H54 (cell line): Measurements from ENCODE around the gene RTP5.
"Not testable (repeated sequence)": the region's sequence is repeated elsewhere in the genome, so short reads cannot be mapped to it uniquely, and the experiment has no call there.

Experiments used
- DNase-seq: peaks from one replicate; pipeline ENCODE4 v3.0.0; 2011; ENCODE audit warnings: low spot score, mixed read lengths; ENCODE audit not compliant: insufficient read length
- FAIRE-seq: peaks from 3 replicates; lab custom pipeline; 2011; peaks lifted over from hg19 to GRCh38; lab: Jason Lieb, UNC
- POLR2A ChIP-seq: IDR thresholded peaks from 2 replicates; pipeline ENCODE4 v1.6.1; 2011; ENCODE audit warnings: low read depth, mild to moderate bottlenecking, low read length

Gene RTP5

GRCh38 chr2:241865957-241866789 lies 3.4 kb upstream of the RTP5 start:
- FAIRE-seq (no peak), DNase-seq (no peak)
- no peak for TF ChIP-seq POLR2A

- no peak for TF ChIP-seq POLR2A
- DNase-seq (no peak), FAIRE-seq (no peak)
Observed at GRCh38 chr2:241866790-241867645, 2.5 kb upstream of the RTP5 start.

- FAIRE-seq (no peak), DNase-seq (no peak)
- no peak for TF ChIP-seq POLR2A
Observed at GRCh38 chr2:241867776-241868420, 1.6 kb upstream of the RTP5 start.

- no peak for DNase-seq
Observed at GRCh38 chr2:241868661-241869081, 858 bp upstream of the RTP5 start.

DNA sequence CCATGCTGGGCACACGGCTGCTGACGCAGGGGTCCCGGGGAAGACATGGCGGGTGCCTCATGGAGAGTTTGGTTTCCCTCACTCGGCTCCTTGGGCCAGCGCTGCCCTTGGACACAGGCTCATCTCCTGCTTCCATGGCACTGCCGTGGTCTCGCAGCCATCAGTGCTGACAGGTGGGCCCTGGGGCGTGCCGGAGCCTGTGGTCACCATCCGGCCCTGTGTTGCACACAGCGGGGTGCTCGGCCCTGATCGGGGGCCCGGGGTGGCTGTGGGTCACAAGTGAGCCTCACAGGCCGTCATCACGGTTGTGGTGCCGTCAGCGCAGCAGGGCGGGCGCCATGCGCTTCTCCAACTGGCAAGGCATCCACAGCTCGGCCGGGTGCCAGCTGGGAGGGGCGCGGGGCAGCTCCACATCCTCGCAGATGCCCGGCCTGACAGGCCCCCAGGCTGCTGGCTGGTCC lies 582 bp downstream of the RTP5 start:
- FAIRE-seq (no peak), DNase-seq (no peak)
- TF ChIP-seq POLR2A: no peak

More at GRCh38 chr2:241868661-241869081, 858 bp upstream of the RTP5 start:
- no peak for FAIRE-seq
- no peak for TF ChIP-seq POLR2A

DNA sequence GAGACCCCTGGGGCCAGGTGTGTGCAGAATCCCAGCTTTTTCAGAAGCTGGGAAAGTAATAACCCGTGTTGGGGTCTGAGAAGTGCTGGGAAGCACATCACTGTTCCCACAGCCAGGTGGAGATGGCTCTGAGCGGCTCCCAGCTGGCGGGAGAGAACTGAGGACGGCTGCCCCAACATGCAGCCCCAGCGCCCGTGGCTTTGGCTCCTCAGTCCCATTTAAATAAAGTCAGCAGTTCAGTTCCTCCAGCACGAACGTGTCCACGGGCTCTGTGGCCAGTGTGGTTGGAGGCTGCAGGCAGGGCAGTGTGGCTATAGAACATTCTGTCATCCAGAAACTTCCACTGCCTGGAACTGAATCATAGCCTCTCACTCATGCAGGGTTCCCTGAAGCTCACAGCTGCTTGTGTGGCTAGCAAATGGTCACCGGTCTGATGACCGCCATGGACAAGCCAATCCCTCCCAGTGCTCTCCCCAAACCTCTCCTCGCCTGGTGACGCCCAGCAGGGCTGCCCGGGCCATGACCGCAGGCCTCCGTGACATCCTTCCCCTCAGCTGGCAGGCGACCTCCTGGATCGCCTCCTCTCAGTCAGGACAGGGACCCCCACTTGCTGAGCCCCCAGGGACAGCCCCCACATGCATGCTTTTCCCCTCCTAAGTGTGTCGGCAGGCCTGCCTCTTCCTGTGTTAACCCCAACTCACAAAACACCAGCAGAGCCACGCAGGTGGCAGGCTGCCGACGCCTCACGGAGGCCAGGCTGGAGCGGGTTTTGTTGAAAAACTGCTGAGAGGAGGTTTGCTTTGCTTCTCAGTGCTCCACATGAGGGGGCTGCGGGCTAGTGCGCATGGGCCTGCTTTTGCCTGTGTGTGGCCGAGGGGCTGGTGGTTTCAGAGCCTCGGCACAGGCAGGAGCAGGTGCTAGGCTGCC lies 1.3 kb downstream of the RTP5 start:
- FAIRE-seq (no peak), DNase-seq (no peak)
- no peak for TF ChIP-seq POLR2A

DNA sequence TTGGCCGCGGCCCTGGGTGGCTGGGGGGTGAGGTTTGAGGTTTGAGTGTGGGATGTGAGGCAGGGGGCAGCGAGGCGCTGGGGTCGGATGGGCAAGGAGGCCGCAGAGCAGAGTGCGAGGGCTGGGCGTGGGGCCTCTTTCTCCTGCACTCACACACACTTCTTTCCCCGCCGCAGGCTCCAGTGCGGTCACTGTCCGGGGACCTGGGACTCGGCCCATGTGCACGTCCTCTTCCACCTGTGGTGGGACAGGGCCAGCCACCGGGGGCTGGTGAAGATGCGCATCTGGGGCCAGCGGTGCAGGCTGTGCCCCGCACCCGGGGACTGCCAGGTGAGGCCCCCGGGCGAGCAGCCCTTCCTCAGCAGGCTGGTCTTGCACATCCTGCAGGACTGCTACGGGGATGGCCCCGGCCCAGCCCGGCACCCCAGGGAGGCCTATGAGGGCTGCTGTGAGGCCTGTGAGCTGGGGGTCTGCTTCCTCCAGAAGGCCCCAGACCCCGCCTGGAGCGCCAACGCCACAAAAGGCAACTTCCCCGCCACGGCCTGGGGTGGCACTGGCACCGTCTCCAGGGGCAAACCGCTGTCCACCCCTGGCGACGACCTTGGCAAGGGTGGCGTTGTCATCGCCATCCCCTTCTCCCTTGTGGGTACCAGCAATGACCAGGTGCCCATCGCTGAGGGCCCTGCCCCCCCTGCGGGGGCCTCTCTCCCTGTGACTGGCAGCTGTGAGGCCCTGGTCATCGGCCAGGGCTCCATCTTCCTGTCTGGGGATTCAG lies 2.2 kb downstream of the RTP5 start:
- TF ChIP-seq POLR2A: no peak
- FAIRE-seq: no peak
- DNase-seq: no peak

- TF ChIP-seq POLR2A: no peak
- FAIRE-seq (no peak), DNase-seq (no peak)
Observed at GRCh38 chr2:241872313-241872642, 2.7 kb downstream of the RTP5 start.

DNA sequence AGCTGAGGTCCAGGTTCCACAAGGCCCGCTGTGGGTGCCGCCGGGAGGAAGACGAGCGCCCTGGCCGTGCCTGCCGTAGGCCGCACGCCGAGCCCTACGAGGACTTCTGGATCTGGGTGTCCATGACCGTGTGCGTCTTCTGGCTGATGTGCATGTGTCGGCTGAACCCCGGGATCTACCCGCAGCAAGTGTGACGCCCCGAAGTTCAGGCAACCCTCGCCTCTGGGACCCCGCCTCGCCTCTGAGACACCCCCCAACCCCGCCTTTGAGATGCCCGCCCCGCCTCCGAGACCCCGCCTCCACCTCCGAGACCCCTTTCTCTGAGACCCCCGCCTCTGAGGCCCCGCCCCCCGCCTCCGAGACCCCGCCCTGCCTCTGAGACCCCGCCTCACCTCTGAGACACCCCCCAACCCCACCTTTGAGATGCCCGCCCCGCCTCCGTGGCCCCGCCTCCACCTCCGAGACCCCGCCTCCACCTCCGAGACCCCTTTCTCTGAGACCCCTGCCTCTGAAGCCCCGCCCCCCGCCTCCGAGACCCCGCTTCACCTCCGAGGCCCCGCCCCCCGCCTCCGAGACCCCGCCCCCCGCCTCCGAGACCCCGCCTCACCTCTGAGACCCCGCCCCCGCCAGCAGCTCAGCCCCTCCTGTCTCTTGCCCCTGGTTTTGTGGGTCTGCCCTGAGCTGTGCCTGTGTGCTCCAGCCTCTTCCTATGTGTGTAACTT lies 3.7 kb downstream of the RTP5 start:
- FAIRE-seq (no peak), DNase-seq (no peak)
- TF ChIP-seq POLR2A: no peak

- FAIRE-seq: no peak
- no peak for TF ChIP-seq POLR2A
- DNase-seq: no peak
Observed at GRCh38 chr2:241873803-241874110, 4.2 kb downstream of the RTP5 start.

DNA sequence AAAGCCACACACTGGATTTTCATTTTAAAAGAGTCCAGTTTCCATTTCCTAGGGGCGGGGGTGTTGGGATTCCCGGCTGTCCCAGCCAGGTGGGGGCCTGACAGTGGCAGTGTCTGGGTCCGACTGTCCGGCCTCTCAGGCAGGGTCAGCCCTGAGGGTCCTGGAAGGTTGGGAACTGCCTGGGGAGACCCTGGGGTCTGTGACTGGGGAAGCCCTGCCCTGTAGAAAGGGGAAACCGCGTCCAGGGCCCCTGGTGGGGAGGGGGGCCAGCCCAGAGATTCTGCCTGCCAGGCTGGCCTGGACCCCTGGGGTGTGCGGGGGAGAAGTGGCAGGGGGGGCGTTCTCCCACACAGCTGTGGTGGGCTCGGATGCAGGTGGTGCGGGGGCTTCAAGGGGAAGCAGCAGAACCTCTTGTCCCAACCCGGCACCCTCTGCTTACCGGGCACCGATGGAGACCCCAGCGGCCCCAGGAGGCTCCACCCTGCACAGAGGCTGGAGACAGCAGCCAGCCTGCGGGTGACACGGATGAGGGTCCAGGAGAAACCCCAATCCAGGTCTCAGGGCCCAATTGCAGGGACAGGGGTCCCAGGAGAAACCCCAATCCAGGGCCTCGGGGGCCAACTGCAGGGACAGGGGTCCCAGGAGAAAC lies 4.9 kb downstream of the RTP5 start:
- FAIRE-seq (no peak), DNase-seq (no peak)
- no peak for TF ChIP-seq POLR2A

GRCh38 chr2:241875754-241876527 lies 6.4 kb downstream of the RTP5 start:
- FAIRE-seq, DNase-seq: not testable (repeated sequence)
